ENCODE data around the gene FRMD3. TPM values are rescaled to one million over a fixed set of nuclear protein-coding genes. Genes with fewer than 3 reads are reported as not detected.

Gene FRMD3
- total RNA-seq, 1 donor from 2014 or later, result 8.0 TPM

- no peak overlapping the region for H3K27ac Mint-ChIP-seq
- no peaks in the 10 kb centered on the region for H3K9me3 Mint-ChIP-seq
- H3K4me3 Mint-ChIP-seq, result no peak overlapping the region
- no peak for DNase-seq (ENCODE audit: extremely low spot score, unreplicated experiment)
- H3K4me1 Mint-ChIP-seq (ENCODE audit: unreplicated experiment), result peaks cover 14% of the 10 kb centered on the region
- peaks cover 24% of the 10 kb centered on the region for H3K27me3 Mint-ChIP-seq
- H3K36me3 Mint-ChIP-seq, result no peaks in the 10 kb centered on the region
- TF ChIP-seq, protein P1, sequence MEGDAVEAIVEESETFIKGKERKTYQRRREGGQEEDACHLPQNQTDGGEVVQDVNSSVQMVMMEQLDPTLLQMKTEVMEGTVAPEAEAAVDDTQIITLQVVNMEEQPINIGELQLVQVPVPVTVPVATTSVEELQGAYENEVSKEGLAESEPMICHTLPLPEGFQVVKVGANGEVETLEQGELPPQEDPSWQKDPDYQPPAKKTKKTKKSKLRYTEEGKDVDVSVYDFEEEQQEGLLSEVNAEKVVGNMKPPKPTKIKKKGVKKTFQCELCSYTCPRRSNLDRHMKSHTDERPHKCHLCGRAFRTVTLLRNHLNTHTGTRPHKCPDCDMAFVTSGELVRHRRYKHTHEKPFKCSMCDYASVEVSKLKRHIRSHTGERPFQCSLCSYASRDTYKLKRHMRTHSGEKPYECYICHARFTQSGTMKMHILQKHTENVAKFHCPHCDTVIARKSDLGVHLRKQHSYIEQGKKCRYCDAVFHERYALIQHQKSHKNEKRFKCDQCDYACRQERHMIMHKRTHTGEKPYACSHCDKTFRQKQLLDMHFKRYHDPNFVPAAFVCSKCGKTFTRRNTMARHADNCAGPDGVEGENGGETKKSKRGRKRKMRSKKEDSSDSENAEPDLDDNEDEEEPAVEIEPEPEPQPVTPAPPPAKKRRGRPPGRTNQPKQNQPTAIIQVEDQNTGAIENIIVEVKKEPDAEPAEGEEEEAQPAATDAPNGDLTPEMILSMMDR (conservative IDR thresholded peaks at IDR 0.05), result no peak
Measured at GRCh38 chr9:83280790-83281189, 257.4 kb downstream of the FRMD3 start.

DNA sequence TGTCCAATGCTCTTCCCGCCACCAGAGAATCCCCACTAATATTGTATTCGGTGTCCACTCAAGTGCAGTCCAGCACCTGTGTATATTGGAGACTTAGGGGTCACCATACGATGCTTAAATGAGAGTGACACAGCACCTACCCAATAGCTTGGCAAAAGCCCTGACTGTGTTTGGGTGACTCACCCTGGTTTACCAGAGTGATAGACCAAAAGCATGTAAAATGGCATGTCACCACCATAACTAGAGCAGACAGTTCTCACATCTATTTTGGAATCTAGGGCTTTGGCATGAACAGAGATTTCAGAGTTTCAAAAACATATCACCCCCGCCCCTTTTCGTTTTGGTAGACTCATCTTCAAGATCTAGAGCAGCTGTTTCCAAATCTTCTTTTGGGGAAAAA lies 257.9 kb downstream of the FRMD3 start:
- Mint-ChIP-seq H3K27me3 (peaks cover 24% of the 10 kb centered on the region), H3K9me3 (no peaks in the 10 kb centered on the region), H3K4me1 (ENCODE audit: unreplicated experiment) (peaks cover 10% of the 10 kb centered on the region), H3K36me3 (no peaks in the 10 kb centered on the region), H3K4me3 (no peak overlapping the region), H3K27ac (no peak overlapping the region)
- no peak for DNase-seq (ENCODE audit: extremely low spot score, unreplicated experiment)
- TF ChIP-seq, protein P1 (conservative IDR thresholded peaks at IDR 0.05), result no peak

DNA sequence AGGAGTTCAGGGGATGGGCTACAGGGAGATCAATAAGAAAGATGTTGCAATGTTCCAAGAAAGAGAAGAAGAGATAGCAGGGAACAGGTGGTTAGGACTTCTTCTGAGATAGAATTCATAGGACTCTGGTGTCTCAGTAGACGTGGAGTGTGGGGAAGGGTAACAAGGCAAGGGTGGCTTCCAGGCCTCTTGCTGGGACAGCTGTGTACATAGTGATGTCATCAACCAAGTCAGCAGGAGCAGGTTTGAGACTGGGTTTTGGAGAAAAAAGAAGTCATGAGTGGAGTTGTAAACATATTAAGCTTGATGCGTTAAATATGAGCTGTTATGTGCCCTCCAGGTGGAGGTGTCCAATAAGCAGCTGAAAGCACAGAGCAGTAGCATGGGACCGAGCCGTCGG lies 263.4 kb downstream of the FRMD3 start:
- peaks cover 8% of the 10 kb centered on the region for H3K4me1 Mint-ChIP-seq (ENCODE audit: unreplicated experiment)
- H3K9me3 Mint-ChIP-seq, result no peaks in the 10 kb centered on the region
- no peak for DNase-seq (ENCODE audit: extremely low spot score, unreplicated experiment)
- no peak overlapping the region for H3K27ac Mint-ChIP-seq
- H3K36me3 Mint-ChIP-seq, result no peaks in the 10 kb centered on the region
- TF ChIP-seq, protein P1 (conservative IDR thresholded peaks at IDR 0.05), result no peak
- peaks cover 12% of the 10 kb centered on the region for H3K27me3 Mint-ChIP-seq
- no peak overlapping the region for H3K4me3 Mint-ChIP-seq

DNA sequence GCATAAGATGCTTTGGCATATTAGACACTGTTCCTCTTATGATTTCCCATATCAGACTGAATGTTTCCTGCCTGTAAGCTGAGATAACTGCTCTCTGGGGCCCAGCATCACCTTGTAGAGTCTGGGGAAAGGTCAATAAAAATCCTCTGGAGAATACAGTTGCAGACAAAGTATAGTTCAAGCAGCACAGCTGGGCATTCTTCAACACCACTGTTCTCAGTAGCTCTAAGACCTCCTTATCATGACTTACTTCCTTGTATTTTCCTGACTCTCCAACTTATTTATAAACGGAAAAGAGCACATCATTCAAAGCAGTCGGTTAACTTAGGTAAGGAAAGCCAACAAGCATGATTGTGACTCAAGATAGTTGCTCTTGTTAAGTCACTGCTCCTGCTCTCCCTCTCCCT lies 266.5 kb downstream of the FRMD3 start:
- TF ChIP-seq, protein P1 (conservative IDR thresholded peaks at IDR 0.05), result no peak
- H3K4me1 Mint-ChIP-seq (ENCODE audit: unreplicated experiment), result peaks cover 15% of the 10 kb centered on the region
- peaks cover 13% of the 10 kb centered on the region for H3K27me3 Mint-ChIP-seq
- no peak overlapping the region for H3K4me3 Mint-ChIP-seq
- H3K36me3 Mint-ChIP-seq, result no peaks in the 10 kb centered on the region
- H3K27ac Mint-ChIP-seq, result no peak overlapping the region
- H3K9me3 Mint-ChIP-seq, result no peaks in the 10 kb centered on the region
- DNase-seq (ENCODE audit: extremely low spot score, unreplicated experiment), result no peak

- no peaks in the 10 kb centered on the region for H3K9me3 Mint-ChIP-seq
- DNase-seq (ENCODE audit: extremely low spot score, unreplicated experiment), result no peak
- TF ChIP-seq, protein P1 (conservative IDR thresholded peaks at IDR 0.05), result no peak
- H3K4me3 Mint-ChIP-seq, result no peak overlapping the region
- H3K36me3 Mint-ChIP-seq, result no peaks in the 10 kb centered on the region
- H3K4me1 Mint-ChIP-seq (ENCODE audit: unreplicated experiment), result peaks cover 19% of the 10 kb centered on the region
- peaks cover 15% of the 10 kb centered on the region for H3K27me3 Mint-ChIP-seq
- no peak overlapping the region for H3K27ac Mint-ChIP-seq
Measured at GRCh38 chr9:83270116-83270515, 268.1 kb downstream of the FRMD3 start.

GRCh38 chr9:83267741-83268140 lies 270.5 kb downstream of the FRMD3 start:
- peaks cover 15% of the 10 kb centered on the region for H3K27me3 Mint-ChIP-seq
- H3K4me3 Mint-ChIP-seq, result no peak overlapping the region
- H3K36me3 Mint-ChIP-seq, result no peaks in the 10 kb centered on the region
- no peak for DNase-seq (ENCODE audit: extremely low spot score, unreplicated experiment)
- no peak overlapping the region for H3K27ac Mint-ChIP-seq
- H3K4me1 Mint-ChIP-seq (ENCODE audit: unreplicated experiment), result peaks cover 19% of the 10 kb centered on the region
- TF ChIP-seq, protein P1 (conservative IDR thresholded peaks at IDR 0.05), result no peak
- H3K9me3 Mint-ChIP-seq, result no peaks in the 10 kb centered on the region
